ENCODE data around the gene ATP9A. TPM values are rescaled to one million over a fixed set of nuclear protein-coding genes. Genes with fewer than 3 reads are reported as not detected.

ATP9A gene
- total and polyA plus RNA-seq, 2 donors (not counting 3 experiments of a cell fraction or from before 2014, with no cell fraction given), result 20.9 to 41.5 TPM

- H3K9me1 ChIP-seq (replicated peaks; ENCODE audit: control insufficient read depth, extremely low read depth, insufficient read depth, low read length), result no peaks in the 10 kb centered on the region
These were observed 200.6 kb downstream of the ATP9A start for GRCh38 chr20:51567622-51568021.

More at GRCh38 chr20:51567622-51568021, 200.6 kb downstream of the ATP9A start:
- no peaks in the 10 kb centered on the region for H3K9me3 ChIP-seq (replicated peaks; ENCODE audit: control insufficient read depth, insufficient read depth, low read length)
- dilution Hi-C loops (cut with MboI; ENCODE audit: extremely low pct_ligation_motif_present, low sequenced_read_pairs), result no loop called here
- H3K4me3 ChIP-seq (replicated peaks in 1 of 3; ENCODE audit: insufficient read depth in 1 of 3, low read depth in 1 of 3, low read length in 3 of 3), result no peak overlapping the region
- H3K9ac ChIP-seq (replicated peaks; ENCODE audit: extremely low read depth, insufficient read depth, low read length), result no peak overlapping the region
- no peaks in the 10 kb centered on the region for H3K79me2 ChIP-seq (ENCODE audit: control insufficient read depth, insufficient read depth, low read length)
- no TSS peak for BruUV-seq (replicated peaks)
- H3K36me3 ChIP-seq (ENCODE audit: control insufficient read depth in 2 of 2, extremely low read depth in 1 of 2, insufficient read depth in 2 of 2, low read length in 2 of 2), result no peaks in the 10 kb centered on the region
- intact Hi-C loops (cut with micrococcal nuclease), result no loop called here
- CTCF ChIA-PET, result interaction anchor here (1.4 kb wide), 1 partner anchor 27 kb away, joined by 6 read pairs; no protein-coding TSS in a partner anchor
- POLR2A ChIA-PET, result no interaction called here
- no peak for FAIRE-seq
- DNase-seq (ENCODE audit: low read depth, low spot score), result no peak
- no peaks in the 10 kb centered on the region for H4K20me1 ChIP-seq (replicated peaks; ENCODE audit: control insufficient read depth, extremely low read depth, insufficient read depth, low read length)
- H2AFZ ChIP-seq (ENCODE audit: low read depth, low read length), result no peak overlapping the region
- no peak overlapping the region for H3K4me2 ChIP-seq (ENCODE audit: insufficient read depth, low read length)
- TF ChIP-seq POLR2AphosphoS5 (IDR thresholded peaks at IDR 0.05; ENCODE audit: insufficient read depth, low read depth, low read length) (no peak), FOS (IDR thresholded peaks at IDR 0.05; ENCODE audit: borderline replicate concordance, insufficient read depth, low read length) (no peak), GATA2 (IDR thresholded peaks at IDR 0.05; ENCODE audit: insufficient read depth, insufficient read length, low read depth, low read length) (no peak), EZH2 (IDR thresholded peaks at IDR 0.05; ENCODE audit: borderline replicate concordance, low read depth, low read length, severe bottlenecking) (no peak), MAX (IDR thresholded peaks at IDR 0.05; ENCODE audit: insufficient read depth, insufficient read length) (no peak), JUN (IDR thresholded peaks at IDR 0.05; ENCODE audit: borderline replicate concordance, insufficient read depth, insufficient read length, low read depth) (no peak), POLR2A (IDR thresholded peaks at IDR 0.05; ENCODE audit: low read depth, low read length) (no peak), MYC (IDR thresholded peaks at IDR 0.05; ENCODE audit: low read depth, low read length) (no peak)
- TF ChIP-seq, protein P1, sequence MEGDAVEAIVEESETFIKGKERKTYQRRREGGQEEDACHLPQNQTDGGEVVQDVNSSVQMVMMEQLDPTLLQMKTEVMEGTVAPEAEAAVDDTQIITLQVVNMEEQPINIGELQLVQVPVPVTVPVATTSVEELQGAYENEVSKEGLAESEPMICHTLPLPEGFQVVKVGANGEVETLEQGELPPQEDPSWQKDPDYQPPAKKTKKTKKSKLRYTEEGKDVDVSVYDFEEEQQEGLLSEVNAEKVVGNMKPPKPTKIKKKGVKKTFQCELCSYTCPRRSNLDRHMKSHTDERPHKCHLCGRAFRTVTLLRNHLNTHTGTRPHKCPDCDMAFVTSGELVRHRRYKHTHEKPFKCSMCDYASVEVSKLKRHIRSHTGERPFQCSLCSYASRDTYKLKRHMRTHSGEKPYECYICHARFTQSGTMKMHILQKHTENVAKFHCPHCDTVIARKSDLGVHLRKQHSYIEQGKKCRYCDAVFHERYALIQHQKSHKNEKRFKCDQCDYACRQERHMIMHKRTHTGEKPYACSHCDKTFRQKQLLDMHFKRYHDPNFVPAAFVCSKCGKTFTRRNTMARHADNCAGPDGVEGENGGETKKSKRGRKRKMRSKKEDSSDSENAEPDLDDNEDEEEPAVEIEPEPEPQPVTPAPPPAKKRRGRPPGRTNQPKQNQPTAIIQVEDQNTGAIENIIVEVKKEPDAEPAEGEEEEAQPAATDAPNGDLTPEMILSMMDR (IDR thresholded peaks at IDR 0.05; ENCODE audit: extremely low read depth in 1 of 2, insufficient read depth in 1 of 2, low read depth in 1 of 2, low read length in 2 of 2), result no peak
- peaks cover 22% of the 10 kb centered on the region for H3K4me1 ChIP-seq (ENCODE audit: control insufficient read depth, extremely low read depth, insufficient read depth, low read length)
- peaks cover 2 to 4% of the 10 kb centered on the region in 2 experiments for H3K27me3 ChIP-seq (ENCODE audit: control insufficient read depth in 2 of 2, insufficient read depth in 2 of 2, low read length in 2 of 2)
- no peak overlapping the region for H3K27ac ChIP-seq (ENCODE audit: insufficient read depth, low read depth, low read length)
